ENCODE measurements around the gene DNAJC9. TPM values are rescaled to one million over a fixed set of nuclear protein-coding genes. Genes with fewer than 3 reads are reported as not detected.
"Not testable (repeated sequence)": the region's sequence is repeated elsewhere in the genome, so short reads cannot be mapped to it uniquely, and the experiment has no call there.

DNAJC9 gene
- total RNA-seq, 4 donors from 2014 or later: 13.8 to 47.0 (median 17.0) TPM

- TF ChIP-seq POLR2A (IDR thresholded peaks at IDR 0.05): no peak
- no peak for TF ChIP-seq CTCF (IDR thresholded peaks at IDR 0.05)
- no peak overlapping the region for H3K27ac ChIP-seq
- H3K36me3 ChIP-seq: no peaks in the 10 kb centered on the region
- H3K9me3 ChIP-seq: no peaks in the 10 kb centered on the region
- no peak for DNase-seq
- H3K4me3 ChIP-seq: no peak overlapping the region
- no peaks in the 10 kb centered on the region for H3K27me3 ChIP-seq
- no peaks in the 10 kb centered on the region for H3K4me1 ChIP-seq
Observed at GRCh38 chr10:73264423-73264822, 17.4 kb upstream of the DNAJC9 start.

GRCh38 chr10:73263693-73264347, 16.8 kb upstream of the DNAJC9 start:
- Histone ChIP-seq H3K27ac (no peak overlapping the region), H3K36me3 (no peaks in the 10 kb centered on the region), H3K27me3 (no peaks in the 10 kb centered on the region), H3K4me3 (no peak overlapping the region), H3K9me3 (no peaks in the 10 kb centered on the region), H3K4me1 (no peaks in the 10 kb centered on the region)
- TF ChIP-seq CTCF (IDR thresholded peaks at IDR 0.05) (peak in 5 of 6 experiments; percentile 38 to 46 (median 44)), POLR2A (IDR thresholded peaks at IDR 0.05) (no peak)
- no peak for DNase-seq

GRCh38 chr10:73262880-73263555, 16.0 kb upstream of the DNAJC9 start:
- H3K27me3 ChIP-seq: no peaks in the 10 kb centered on the region
- H3K9me3 ChIP-seq: no peaks in the 10 kb centered on the region
- DNase-seq: no peak
- H3K36me3 ChIP-seq: no peaks in the 10 kb centered on the region
- no peak overlapping the region for H3K4me3 ChIP-seq
- no peaks in the 10 kb centered on the region for H3K4me1 ChIP-seq
- TF ChIP-seq CTCF (IDR thresholded peaks at IDR 0.05): no peak
- TF ChIP-seq POLR2A (IDR thresholded peaks at IDR 0.05): no peak
- no peak overlapping the region for H3K27ac ChIP-seq

DNA sequence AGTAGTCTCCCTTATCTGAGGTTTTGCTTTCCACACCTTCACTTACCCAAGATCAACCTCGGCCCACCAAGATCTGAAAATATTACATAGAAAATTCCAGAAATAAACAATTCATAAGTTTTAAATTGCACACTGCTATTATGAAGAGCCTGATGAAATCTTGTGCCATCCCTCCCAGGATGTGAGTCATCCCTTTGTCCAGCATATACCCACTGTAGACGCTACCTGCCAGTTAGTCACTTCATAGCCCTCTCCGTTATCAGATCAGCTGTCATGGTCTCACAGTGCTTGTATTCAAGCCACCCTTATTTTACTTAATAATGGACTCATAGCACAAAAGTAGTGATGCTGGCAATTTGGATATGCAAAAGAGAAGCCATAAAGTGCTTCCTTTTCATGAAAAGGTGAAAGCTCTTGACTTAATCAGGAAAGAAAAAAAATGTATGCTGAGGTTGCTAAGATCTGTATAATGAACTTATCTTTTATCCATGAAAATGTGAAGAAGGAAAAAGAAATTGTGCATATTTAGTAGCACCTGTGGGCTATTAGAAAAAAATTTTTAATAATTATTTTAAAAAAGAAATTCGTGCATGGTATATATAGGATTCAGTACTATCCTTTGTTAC, 15.2 kb upstream of the DNAJC9 start:
- no peaks in the 10 kb centered on the region for H3K27me3 ChIP-seq
- H3K4me3 ChIP-seq: no peak overlapping the region
- H3K4me1 ChIP-seq: no peaks in the 10 kb centered on the region
- no peaks in the 10 kb centered on the region for H3K9me3 ChIP-seq
- H3K36me3 ChIP-seq: no peaks in the 10 kb centered on the region
- no peak for DNase-seq
- TF ChIP-seq CTCF (IDR thresholded peaks at IDR 0.05) (no peak), POLR2A (IDR thresholded peaks at IDR 0.05) (no peak)
- H3K27ac ChIP-seq: no peak overlapping the region

DNA sequence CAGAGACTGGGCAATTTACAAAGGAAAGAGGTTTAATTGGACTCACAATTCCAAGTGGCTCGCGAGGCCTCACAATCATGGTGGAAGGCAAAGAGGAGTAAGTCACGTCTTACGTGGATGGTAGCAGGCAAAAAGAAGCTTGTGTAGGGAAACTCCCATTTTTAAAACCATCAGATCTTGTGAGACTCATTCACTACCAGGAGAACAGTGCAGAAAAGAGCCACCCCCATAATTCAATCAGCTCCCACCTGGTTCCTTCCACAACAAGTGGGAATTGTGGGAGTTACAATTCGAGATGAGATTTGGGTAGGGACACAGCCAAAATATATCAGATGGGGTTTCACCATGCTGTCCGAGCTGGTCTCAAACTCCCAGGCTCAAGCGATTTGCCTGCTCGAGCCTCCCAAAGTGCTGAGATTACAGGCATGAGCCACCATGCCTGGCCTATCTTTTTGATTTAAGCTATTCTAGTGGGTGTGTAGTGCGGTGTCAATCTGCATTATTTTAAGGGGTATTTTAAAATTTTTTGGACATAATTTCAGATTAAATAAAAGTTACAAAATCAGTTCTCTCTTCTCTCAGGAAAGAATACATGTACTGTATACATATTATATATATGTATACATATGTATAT, 14.4 kb upstream of the DNAJC9 start:
- Histone ChIP-seq H3K4me3 (no peak overlapping the region), H3K27me3 (no peaks in the 10 kb centered on the region), H3K4me1 (no peaks in the 10 kb centered on the region), H3K27ac (no peak overlapping the region), H3K36me3 (no peaks in the 10 kb centered on the region), H3K9me3 (no peaks in the 10 kb centered on the region)
- DNase-seq: no peak
- TF ChIP-seq POLR2A (IDR thresholded peaks at IDR 0.05) (no peak), CTCF (IDR thresholded peaks at IDR 0.05) (no peak)

DNA sequence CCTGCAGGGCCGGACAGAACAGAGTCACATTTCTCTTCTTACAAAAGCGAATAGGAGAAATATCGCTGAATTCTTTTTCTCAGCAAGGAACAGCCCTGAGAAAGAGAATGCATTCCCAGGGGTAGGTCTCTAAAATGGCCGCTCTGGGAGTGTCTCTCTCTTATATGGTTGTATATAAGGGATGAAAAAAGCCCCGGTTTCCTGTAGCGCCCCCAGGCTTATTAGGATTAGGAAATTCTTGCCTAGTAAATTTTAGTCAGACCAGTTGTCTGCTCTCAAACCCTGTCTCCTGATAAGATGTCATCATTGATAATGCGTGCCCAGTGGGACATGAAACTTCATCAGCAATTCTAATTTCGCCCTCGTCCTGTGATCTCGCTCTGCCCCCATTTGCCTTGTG, 11.6 kb upstream of the DNAJC9 start:
- H3K9me3 ChIP-seq, H3K4me1 ChIP-seq, H3K27me3 ChIP-seq, H3K4me3 ChIP-seq, H3K27ac ChIP-seq, H3K36me3 ChIP-seq, DNase-seq: not testable (repeated sequence)

Measured in Peyer's patch (tissue), 4 donors.